GM19455 (cell line): ENCODE measurements around the gene SIRPG.
"Not testable (repeated sequence)": the region's sequence is repeated elsewhere in the genome, so short reads cannot be mapped to it uniquely, and the experiment has no call there.

Experiments used
- ATAC-seq: cut with Tn5 transposase; IDR thresholded peaks from one replicate; pipeline ENCODE4 v1.9.1; 2021; ENCODE audit not compliant: unreplicated experiment

Gene SIRPG

DNA sequence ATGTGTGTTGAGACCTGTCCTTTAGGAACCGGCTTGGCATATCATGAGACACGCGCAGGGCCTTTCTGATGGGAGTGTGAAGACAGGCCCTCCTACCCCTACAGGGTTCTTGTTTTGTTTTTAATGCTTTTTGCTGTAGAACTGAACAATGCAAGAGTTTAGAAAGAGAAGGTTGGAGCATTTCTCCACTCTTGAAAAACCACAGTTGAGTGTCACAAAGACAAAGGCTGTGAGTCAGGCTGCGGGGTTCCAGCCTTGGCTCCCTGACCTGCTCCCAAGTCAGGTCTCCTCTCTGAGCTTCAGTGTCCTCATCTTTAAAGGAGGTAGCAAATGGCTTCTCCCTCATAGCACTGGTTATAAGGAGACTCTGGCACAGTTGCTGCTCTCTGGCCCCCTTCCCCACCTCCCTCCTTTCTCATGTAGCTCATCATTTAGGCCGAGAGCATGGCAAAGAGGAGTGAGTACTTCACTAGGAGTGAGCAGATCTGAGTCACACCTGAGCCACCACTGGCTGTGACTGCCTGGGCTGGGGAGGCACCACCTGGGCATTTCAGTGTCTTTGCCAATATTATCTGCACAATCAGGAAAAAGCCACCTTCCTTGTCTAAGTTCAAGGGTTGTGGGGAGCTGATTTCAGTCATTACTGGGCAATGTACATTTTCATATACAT lies 48.8 kb downstream of the SIRPG start:
- not testable (repeated sequence) for ATAC-seq

DNA sequence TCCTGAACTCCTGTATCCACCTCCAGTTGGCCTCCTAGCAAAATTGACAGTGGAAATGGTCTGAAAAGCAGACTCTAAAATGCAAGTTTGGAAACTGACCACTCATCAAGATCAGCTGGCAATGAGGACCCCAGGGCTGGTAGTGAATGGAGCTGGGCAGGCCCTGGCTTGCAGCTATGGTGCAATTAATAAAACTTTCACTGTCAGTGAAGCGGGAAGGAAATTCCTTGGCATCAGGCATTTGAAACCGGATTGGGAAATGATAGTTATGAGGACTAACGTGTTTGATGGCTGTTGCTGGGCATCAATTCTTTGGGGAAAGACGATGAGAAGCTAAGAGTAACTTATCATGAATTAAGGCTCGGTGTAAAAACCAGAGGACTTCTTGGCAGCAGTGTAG lies 56.8 kb downstream of the SIRPG start:
- no peak for ATAC-seq

DNA sequence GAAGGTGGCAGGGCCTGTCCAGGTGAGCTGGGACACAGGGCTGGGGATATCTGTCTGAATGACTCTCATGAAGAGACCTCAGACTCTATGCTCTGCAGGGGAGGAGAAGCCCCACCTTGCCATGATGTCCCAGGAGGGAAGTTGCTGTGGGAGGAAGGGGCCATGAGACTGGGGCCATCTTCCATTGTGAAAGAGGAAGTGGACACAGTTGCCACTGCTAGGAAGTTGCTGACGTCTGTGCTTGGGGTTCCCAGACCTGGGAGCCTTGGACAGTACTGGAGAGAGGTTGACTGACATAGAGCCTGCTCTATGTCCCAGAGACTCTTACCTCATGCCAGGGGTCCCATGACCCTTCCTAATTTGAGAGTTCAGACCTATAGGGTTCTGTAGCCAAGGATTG lies 62.2 kb downstream of the SIRPG start:
- no peak for ATAC-seq

DNA sequence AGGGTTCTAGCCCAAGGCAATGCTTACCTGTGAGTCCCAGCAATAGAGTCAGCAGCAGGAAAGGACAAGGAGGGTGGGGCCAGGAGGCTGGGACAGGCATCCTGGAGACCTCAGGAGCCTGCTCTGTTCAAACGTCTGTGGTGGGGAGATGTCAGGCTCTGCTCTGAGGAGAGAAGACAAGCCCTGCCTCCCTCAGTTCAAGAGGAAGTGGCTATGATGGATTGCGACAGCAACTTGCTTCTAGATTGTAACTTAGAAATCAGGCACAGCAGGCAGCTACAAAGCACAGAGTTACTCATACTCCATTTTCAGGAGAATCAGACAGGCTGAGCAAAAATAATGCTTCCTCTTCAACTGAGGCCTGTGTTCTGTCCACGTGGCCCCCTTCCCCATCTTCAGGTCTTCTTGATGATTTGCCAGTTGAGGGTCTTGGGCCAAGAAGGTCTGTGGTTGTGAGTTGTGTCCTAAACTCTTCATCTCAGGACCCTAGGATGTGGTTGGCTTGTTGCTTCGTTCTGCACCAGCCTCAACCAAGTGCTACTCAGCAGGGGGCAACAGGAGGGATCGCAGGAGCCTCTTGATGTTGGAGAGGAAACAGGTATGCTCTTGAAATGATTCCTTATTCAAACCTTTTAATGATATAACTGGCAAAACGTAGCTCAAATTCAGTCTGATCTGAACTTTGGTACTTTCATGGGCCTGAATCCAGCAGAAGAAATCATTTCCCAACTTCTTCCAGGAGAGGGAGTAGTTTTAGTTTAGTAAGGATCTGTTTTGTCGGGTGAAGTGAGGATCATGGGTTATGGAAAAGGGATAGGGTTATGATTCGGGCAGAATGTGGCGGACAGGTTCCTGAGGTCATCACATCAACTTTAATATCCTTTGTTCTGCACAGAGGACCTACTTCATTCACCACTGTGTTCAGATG lies 68.8 kb downstream of the SIRPG start:
- ATAC-seq, result no peak

DNA sequence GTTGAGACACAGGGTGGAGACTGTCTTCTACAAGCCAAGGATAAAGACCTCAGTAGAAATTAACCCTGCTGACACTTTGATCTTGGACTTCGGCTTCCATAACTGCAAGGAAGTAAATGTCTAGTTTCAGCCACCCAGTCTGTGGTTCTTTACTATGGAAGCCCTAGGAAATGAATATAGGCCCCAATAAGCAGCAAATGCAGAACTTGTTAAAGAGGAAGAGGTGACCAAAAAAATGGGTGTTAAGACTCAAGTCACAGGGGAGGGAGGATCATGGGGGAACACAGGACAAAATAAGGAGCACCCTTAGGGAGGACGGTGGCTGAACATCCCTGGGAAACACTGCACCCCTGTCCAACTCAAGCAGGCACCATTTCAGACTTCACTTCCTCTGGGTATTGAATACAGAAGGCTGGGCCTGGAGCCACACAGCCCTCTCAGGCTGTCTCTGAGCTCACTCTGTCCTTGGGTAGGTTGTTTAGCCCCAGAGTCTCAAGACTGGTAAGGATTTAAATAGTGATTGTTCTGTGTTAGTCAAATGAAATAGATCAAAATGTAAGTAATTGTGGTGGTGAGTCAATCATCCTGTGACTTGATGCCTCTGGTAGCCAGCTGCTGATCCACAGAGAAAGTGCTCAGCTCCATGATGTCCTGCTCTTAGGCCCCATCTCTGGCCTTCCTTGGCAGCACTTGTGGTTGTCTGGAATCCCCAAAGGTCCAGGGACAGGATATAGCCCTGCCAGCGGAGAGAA lies 69.6 kb downstream of the SIRPG start:
- no peak for ATAC-seq

DNA sequence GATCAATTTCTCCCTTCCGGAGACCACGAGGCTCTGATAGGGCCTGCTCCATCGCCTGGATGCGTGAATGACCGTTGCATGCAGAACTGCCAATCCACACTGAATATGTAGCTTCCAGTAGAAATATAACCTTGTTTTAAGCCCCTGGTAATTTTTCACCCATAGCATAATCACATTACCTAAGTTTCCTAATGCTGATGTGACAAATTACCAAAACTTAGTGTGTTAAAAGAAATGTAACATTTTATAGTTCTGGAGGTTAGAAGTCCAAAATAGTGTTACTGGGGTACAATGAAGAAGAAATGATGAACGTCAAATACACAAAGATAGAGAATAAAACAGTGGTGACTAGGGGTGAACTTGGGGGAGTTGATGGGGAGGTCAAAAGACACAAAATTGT lies 78.1 kb downstream of the SIRPG start:
- no peak for ATAC-seq
